Measurements from ENCODE around the gene ROR2.

Gene ROR2

DNA sequence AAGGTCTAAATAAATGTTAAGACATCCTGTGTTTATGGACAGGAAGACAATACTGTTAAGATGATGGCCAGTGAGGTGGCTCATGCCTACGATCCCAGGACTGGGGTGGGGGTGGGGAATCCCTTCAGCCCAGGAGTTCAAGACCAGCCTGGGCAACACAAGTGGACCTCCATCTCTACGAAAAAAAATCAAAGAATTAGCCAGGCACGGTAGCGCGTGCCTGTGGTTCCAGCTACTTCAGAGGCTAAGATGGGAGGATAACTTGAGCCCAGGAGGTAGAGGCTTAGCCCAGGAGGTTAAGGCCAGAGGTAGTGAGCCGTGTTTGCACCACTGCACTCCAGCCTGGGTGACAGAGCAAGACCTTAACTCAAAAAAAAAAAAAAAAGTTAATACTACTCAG, 5.3 kb downstream of the ROR2 start:
- Histone ChIP-seq H3K4me3 (no peak overlapping the region), H3K36me3 (replicated peaks) (no peaks in the 10 kb centered on the region), H3K9me3 (no peaks in the 10 kb centered on the region), H3K27me3 (ENCODE audit: low read depth) (no peaks in the 10 kb centered on the region), H3K4me1 (peaks cover 38% of the 10 kb centered on the region)
- in situ Hi-C loops (cut with MboI; ENCODE audit: low sequenced_read_pairs) = no loop called here
- no peak for DNase-seq (ENCODE audit: low spot score in 2 of 2)

DNA sequence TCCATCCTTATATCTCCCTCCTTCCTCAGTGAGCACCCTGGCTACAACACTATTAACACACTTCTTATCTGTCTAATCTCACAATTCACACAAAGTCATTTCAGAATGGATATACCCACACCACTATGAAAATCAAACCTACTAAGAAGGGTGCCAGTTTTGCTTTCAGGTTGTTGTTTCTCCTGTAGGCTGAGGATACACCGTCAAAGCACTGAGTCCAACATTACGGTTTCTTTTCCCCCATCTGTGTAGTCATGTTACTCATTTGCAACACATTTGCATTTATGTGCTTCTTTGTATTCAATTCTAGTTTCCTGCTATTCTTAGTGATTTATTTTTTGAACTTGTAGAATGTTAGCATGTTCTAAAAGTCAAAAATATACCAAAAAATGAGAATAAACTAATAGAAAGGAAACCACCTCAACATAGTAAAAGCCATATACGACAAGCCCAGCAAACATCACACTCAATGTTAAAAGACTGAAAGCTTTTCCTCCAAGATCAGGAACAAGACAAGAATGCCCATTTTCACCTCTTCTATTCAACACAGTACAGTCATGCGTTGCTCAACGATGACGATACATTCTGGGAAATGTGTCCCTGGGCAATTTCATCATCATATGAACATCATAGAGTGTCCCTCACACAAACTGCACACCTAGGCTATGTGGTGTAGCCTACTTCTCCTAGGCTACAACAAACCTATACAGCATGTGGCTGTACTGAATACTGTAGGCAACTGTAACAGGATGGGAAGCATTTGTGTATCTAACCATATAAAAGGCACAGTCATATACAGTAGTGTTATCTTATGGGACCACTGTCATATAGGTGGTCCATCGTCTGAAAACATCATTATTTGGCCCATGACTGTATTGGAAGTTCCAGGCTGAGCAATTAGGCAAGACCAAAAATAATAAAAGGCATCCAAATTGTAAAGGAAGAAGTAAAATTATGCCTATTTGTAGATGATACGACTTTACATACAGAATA, 6.3 kb downstream of the ROR2 start:
- DNase-seq (ENCODE audit: low spot score in 2 of 2) = no peak
- Histone ChIP-seq H3K9me3 (no peaks in the 10 kb centered on the region), H3K36me3 (replicated peaks) (no peaks in the 10 kb centered on the region), H3K4me1 (peaks cover 38% of the 10 kb centered on the region), H3K4me3 (no peak overlapping the region), H3K27me3 (ENCODE audit: low read depth) (no peaks in the 10 kb centered on the region)
- in situ Hi-C loops (cut with MboI; ENCODE audit: low sequenced_read_pairs) = no loop called here

GRCh38 chr9:91942201-91942600, 7.8 kb downstream of the ROR2 start:
- Histone ChIP-seq H3K4me1 (peaks cover 28% of the 10 kb centered on the region), H3K4me3 (no peak overlapping the region), H3K9me3 (no peaks in the 10 kb centered on the region), H3K27me3 (ENCODE audit: low read depth) (no peaks in the 10 kb centered on the region), H3K36me3 (replicated peaks) (no peaks in the 10 kb centered on the region)
- in situ Hi-C loops (cut with MboI; ENCODE audit: low sequenced_read_pairs) = no loop called here
- no peak for DNase-seq (ENCODE audit: low spot score in 2 of 2)

DNA sequence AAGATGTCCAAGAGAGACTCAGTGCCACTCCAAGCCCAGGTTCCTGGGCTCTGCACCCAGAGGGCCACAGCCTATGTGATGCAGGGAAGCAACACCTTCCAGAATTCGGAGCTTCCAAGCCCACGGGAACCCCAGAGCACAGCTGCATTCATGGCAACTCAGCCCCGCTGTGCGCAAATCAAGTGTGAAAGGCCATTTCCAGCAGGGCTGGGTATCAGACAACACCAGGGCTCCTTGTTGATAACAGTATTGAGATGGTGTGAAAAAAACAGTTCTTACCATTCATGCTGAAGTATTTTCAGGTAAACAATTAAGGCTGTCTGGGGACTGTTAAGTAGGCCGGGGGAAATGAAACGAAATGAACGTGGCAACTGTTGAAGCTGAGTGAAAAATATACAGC, 10.1 kb downstream of the ROR2 start:
- in situ Hi-C loops (cut with MboI; ENCODE audit: low sequenced_read_pairs) = no loop called here
- no peaks in the 10 kb centered on the region for H3K36me3 ChIP-seq (replicated peaks)
- H3K4me3 ChIP-seq = no peak overlapping the region
- no peak for DNase-seq (ENCODE audit: low spot score in 2 of 2)
- H3K9me3 ChIP-seq = no peaks in the 10 kb centered on the region
- no peaks in the 10 kb centered on the region for H3K27me3 ChIP-seq (ENCODE audit: low read depth)
- H3K4me1 ChIP-seq = peaks cover 6% of the 10 kb centered on the region

- H3K9me3 ChIP-seq = no peaks in the 10 kb centered on the region
- H3K27me3 ChIP-seq (ENCODE audit: low read depth) = no peaks in the 10 kb centered on the region
- no peak for DNase-seq (ENCODE audit: low spot score in 2 of 2)
- H3K4me3 ChIP-seq = no peak overlapping the region
- in situ Hi-C loops (cut with MboI; ENCODE audit: low sequenced_read_pairs) = no loop called here
- no peaks in the 10 kb centered on the region for H3K4me1 ChIP-seq
- H3K36me3 ChIP-seq (replicated peaks) = no peaks in the 10 kb centered on the region
These were observed 12.3 kb downstream of the ROR2 start for GRCh38 chr9:91937727-91938126.

- no peaks in the 10 kb centered on the region for H3K27me3 ChIP-seq (ENCODE audit: low read depth)
- in situ Hi-C loops (cut with MboI; ENCODE audit: low sequenced_read_pairs) = no loop called here
- H3K4me1 ChIP-seq = no peaks in the 10 kb centered on the region
- no peaks in the 10 kb centered on the region for H3K36me3 ChIP-seq (replicated peaks)
- no peak for DNase-seq (ENCODE audit: low spot score in 2 of 2)
- no peak overlapping the region for H3K4me3 ChIP-seq
- no peaks in the 10 kb centered on the region for H3K9me3 ChIP-seq
These were observed 13.0 kb downstream of the ROR2 start for GRCh38 chr9:91937056-91937455.

DNA sequence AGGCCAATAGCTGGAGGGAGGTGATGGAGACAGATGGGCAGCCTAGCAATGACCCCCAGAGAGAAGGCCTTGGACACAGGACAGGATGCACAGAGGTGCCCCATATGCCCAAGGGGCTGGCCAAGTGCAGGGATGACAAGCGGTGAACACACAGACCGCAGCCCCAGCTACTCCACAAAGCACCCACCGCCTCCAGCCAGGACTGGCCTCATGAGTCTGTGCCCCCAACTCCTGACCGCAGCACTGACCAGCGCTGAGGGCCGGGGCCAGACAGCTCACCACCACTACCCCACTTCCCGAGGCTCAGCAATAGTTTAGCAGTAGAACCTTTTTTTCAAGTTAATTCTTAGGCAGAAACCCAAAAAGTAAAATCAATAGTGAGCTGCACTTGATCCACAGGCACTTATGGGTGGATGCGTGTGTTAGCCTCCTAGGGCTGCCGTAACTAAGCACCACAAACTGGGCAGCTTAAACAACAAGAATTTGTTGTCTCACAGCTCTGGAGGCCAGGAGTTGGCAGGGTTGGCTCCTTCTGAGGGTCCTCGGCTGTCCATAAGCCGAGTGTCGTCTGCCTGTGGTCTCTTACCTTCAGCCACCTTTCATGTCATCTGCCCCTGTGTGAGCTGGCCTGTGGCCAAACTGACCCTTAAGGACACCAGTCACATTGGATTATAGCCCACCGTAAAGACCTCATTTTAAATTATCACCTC, 14.1 kb downstream of the ROR2 start:
- DNase-seq (ENCODE audit: low spot score in 2 of 2) = no peak
- Histone ChIP-seq H3K4me1 (no peaks in the 10 kb centered on the region), H3K36me3 (replicated peaks) (no peaks in the 10 kb centered on the region), H3K27me3 (ENCODE audit: low read depth) (no peaks in the 10 kb centered on the region), H3K9me3 (peaks cover 5% of the 10 kb centered on the region; the same call in 1 of the 2 replicates), H3K4me3 (no peak overlapping the region)
- in situ Hi-C loops (cut with MboI; ENCODE audit: low sequenced_read_pairs) = no loop called here

DNA sequence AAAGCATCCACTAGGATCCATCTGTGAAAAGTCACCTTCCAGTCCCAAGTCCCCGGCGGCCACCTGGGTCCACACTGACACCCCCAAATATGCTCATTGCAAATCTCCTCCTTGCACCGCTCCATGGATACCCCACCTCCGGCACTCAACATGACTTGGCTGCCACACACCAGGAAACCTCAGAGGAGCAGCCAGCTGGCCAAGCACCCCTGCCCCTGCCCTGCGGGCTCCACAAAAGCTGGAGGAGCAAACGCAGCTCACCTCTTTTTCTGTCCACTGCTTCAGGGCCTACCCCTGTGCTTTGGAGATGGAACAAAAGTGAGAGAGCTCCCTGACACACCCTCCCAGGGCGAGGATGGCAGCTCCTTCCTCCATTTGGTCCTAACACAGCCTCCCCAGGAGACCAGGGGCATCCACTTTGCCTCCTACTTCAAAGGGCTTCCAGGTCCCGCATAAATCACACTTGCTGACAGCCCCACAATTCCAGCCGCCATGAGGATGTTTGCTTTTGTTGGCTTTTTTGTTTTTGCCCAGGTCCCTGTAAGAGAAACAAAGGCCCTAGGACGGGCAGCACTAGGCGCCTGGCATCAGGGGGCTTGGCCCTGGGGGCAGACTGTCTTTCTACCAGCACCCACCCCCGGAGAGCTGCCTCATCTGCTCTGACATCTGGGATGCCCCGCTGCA, 14.8 kb downstream of the ROR2 start:
- in situ Hi-C loops (cut with MboI; ENCODE audit: low sequenced_read_pairs) = no loop called here
- Histone ChIP-seq H3K36me3 (replicated peaks) (no peaks in the 10 kb centered on the region), H3K9me3 (peaks cover 12% of the 10 kb centered on the region; the same call in 1 of the 2 replicates), H3K4me1 (no peaks in the 10 kb centered on the region), H3K27me3 (ENCODE audit: low read depth) (no peaks in the 10 kb centered on the region), H3K4me3 (no peak overlapping the region)
- no peak for DNase-seq (ENCODE audit: low spot score in 2 of 2)

DNA sequence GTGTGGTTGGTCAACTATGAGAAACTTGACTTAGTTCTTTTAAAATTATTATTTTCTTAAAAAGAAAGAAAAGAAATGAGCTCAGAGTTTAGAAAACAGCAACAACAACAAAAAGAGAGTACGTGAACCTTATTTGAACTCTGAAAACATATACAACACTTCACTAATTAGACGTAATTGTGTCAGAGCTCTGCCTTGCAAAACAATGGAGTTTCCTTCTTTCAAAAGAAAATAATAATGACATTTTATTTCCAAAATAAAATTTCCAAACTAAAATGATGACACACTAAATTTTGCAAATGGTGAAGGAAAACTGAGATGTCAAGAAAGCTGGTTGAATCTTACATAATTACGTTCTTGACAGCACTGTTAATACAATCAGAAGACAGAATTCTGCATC, 15.4 kb downstream of the ROR2 start:
- in situ Hi-C loops (cut with MboI; ENCODE audit: low sequenced_read_pairs) = no loop called here
- Histone ChIP-seq H3K4me3 (no peak overlapping the region), H3K9me3 (peaks cover 14% of the 10 kb centered on the region; the same call in 1 of the 2 replicates), H3K4me1 (no peaks in the 10 kb centered on the region), H3K27me3 (ENCODE audit: low read depth) (no peaks in the 10 kb centered on the region), H3K36me3 (replicated peaks) (no peaks in the 10 kb centered on the region)
- no peak for DNase-seq (ENCODE audit: low spot score in 2 of 2)

- peaks cover 14% of the 10 kb centered on the region; the same call in 1 of the 2 replicates for H3K9me3 ChIP-seq
- H3K36me3 ChIP-seq (replicated peaks) = no peaks in the 10 kb centered on the region
- peak in 1 of 2 experiments; percentile 8 for DNase-seq (ENCODE audit: low spot score in 2 of 2)
- in situ Hi-C loops (cut with MboI; ENCODE audit: low sequenced_read_pairs) = no loop called here
- no peaks in the 10 kb centered on the region for H3K4me1 ChIP-seq
- no peaks in the 10 kb centered on the region for H3K27me3 ChIP-seq (ENCODE audit: low read depth)
- no peak overlapping the region for H3K4me3 ChIP-seq
These were observed 16.3 kb downstream of the ROR2 start for GRCh38 chr9:91933556-91934352.

- in situ Hi-C loops (cut with MboI; ENCODE audit: low sequenced_read_pairs) = no loop called here
- DNase-seq (ENCODE audit: low spot score in 2 of 2) = no peak
- no peak overlapping the region for H3K4me3 ChIP-seq
- H3K4me1 ChIP-seq = no peaks in the 10 kb centered on the region
- no peaks in the 10 kb centered on the region for H3K36me3 ChIP-seq (replicated peaks)
- peaks cover 14% of the 10 kb centered on the region; the same call in 1 of the 2 replicates for H3K9me3 ChIP-seq
- H3K27me3 ChIP-seq (ENCODE audit: low read depth) = no peaks in the 10 kb centered on the region
These were observed 19.6 kb downstream of the ROR2 start for GRCh38 chr9:91930475-91930874.

- Histone ChIP-seq H3K36me3 (replicated peaks) (no peaks in the 10 kb centered on the region), H3K4me1 (no peaks in the 10 kb centered on the region), H3K27me3 (ENCODE audit: low read depth) (no peaks in the 10 kb centered on the region), H3K4me3 (no peak overlapping the region), H3K9me3 (peaks cover 14% of the 10 kb centered on the region; the same call in 1 of the 2 replicates)
- in situ Hi-C loops (cut with MboI; ENCODE audit: low sequenced_read_pairs) = no loop called here
- no peak for DNase-seq (ENCODE audit: low spot score in 2 of 2)
These were observed 20.7 kb downstream of the ROR2 start for GRCh38 chr9:91929331-91929730.

- Histone ChIP-seq H3K9me3 (peaks cover 14% of the 10 kb centered on the region; the same call in 1 of the 2 replicates), H3K4me3 (no peak overlapping the region), H3K36me3 (replicated peaks) (no peaks in the 10 kb centered on the region), H3K4me1 (no peaks in the 10 kb centered on the region), H3K27me3 (ENCODE audit: low read depth) (no peaks in the 10 kb centered on the region)
- DNase-seq (ENCODE audit: low spot score in 2 of 2) = no peak
- in situ Hi-C loops (cut with MboI; ENCODE audit: low sequenced_read_pairs) = no loop called here
These were observed 22.0 kb downstream of the ROR2 start for GRCh38 chr9:91927922-91928510.

All from HAP-1 (cell line).